Epithelial cell of esophagus (primary cell): ENCODE data around the gene C18orf63.

Source experiments
- DNase-seq: peaks from one replicate; pipeline ENCODE4 v3.0.0; 2010; ENCODE audit warnings: low read depth
- H3K4me3 ChIP-seq: 2 replicates; pipeline ENCODE4 v1.5.1; 2011; ENCODE audit warnings: mild to moderate bottlenecking, low read length, control low read depth
- CTCF ChIP-seq: IDR thresholded peaks from 2 replicates; pipeline ENCODE4 v1.5.1; 2011; ENCODE audit warnings: low read depth, mild to moderate bottlenecking, low read length, control low read depth, inconsistent platforms; ENCODE audit not compliant: insufficient read depth; ENCODE audit errors: missing control alignments

C18orf63 gene

GRCh38 chr18:74399091-74399887 is 83.7 kb downstream of the C18orf63 start:
- no peak for DNase-seq
- TF ChIP-seq CTCF: no peak
- H3K4me3 ChIP-seq: no peak overlapping the region

- no peak overlapping the region for H3K4me3 ChIP-seq
- no peak for DNase-seq
- no peak for TF ChIP-seq CTCF
Measured at GRCh38 chr18:74400813-74401212, 85.2 kb downstream of the C18orf63 start.

GRCh38 chr18:74402806-74403433 is 87.3 kb downstream of the C18orf63 start:
- no peak for TF ChIP-seq CTCF
- no peak for DNase-seq
- no peak overlapping the region for H3K4me3 ChIP-seq

- H3K4me3 ChIP-seq: no peak overlapping the region
- no peak for TF ChIP-seq CTCF
- DNase-seq: no peak
Measured at GRCh38 chr18:74407888-74408287, 92.2 kb downstream of the C18orf63 start.
